NCI-H2107 treated with DMSO at 0.1 percent for 48 hours (cell line): Measurements from ENCODE around the gene EIF2S3B.
"Not testable (repeated sequence)": the region's sequence is repeated elsewhere in the genome, so short reads cannot be mapped to it uniquely, and the experiment has no call there.

Source experiments
- DNase-seq: peaks from one replicate; lab custom pipeline; 2025; ENCODE audit not compliant: unreplicated experiment; lab: John Stamatoyannopoulos, UW

Gene EIF2S3B

GRCh38 chr12:10505620-10506019, at the start of gene EIF2S3B:
EIF2S3B (plus strand) TSS chr12:10505890; CDS start chr12:10505903, 13 bp downstream.
- DNase-seq = no peak

- no peak for DNase-seq
These were observed 48.8 kb upstream of the EIF2S3B start for GRCh38 chr12:10456856-10457255.

GRCh38 chr12:10457760-10458159, 47.9 kb upstream of the EIF2S3B start:
- no peak for DNase-seq

GRCh38 chr12:10466311-10466710, 39.4 kb upstream of the EIF2S3B start:
- DNase-seq = no peak

- no peak for DNase-seq
These were observed 36.0 kb upstream of the EIF2S3B start for GRCh38 chr12:10469701-10470100.

GRCh38 chr12:10472808-10473207, 32.9 kb upstream of the EIF2S3B start:
- DNase-seq = not testable (repeated sequence)

GRCh38 chr12:10481901-10482300, 23.8 kb upstream of the EIF2S3B start:
- not testable (repeated sequence) for DNase-seq

- not testable (repeated sequence) for DNase-seq
These were observed 18.4 kb upstream of the EIF2S3B start for GRCh38 chr12:10487328-10487727.

- DNase-seq = no peak
These were observed 13.9 kb upstream of the EIF2S3B start for GRCh38 chr12:10491766-10492165.

- DNase-seq = no peak
These were observed 8.1 kb upstream of the EIF2S3B start for GRCh38 chr12:10497602-10498001.

- DNase-seq = no peak
These were observed 7.6 kb upstream of the EIF2S3B start for GRCh38 chr12:10498042-10498441.

- no peak for DNase-seq
These were observed 4.7 kb upstream of the EIF2S3B start for GRCh38 chr12:10501030-10501429.

GRCh38 chr12:10503460-10503859, 2.2 kb upstream of the EIF2S3B start:
- no peak for DNase-seq

- DNase-seq = no peak
These were observed 6.2 kb downstream of the EIF2S3B start for GRCh38 chr12:10511756-10512355.

- DNase-seq = no peak
These were observed 7.1 kb downstream of the EIF2S3B start for GRCh38 chr12:10512798-10513197.

GRCh38 chr12:10521555-10521954, 15.9 kb downstream of the EIF2S3B start:
- DNase-seq = no peak

- no peak for DNase-seq
These were observed 22.7 kb downstream of the EIF2S3B start for GRCh38 chr12:10528174-10528953.

- no peak for DNase-seq
These were observed 23.9 kb downstream of the EIF2S3B start for GRCh38 chr12:10529603-10530002.

- no peak for DNase-seq
These were observed 32.0 kb downstream of the EIF2S3B start for GRCh38 chr12:10537721-10538120.

- DNase-seq = no peak
These were observed 35.1 kb downstream of the EIF2S3B start for GRCh38 chr12:10540776-10541205.

- DNase-seq = no peak
These were observed 37.8 kb downstream of the EIF2S3B start for GRCh38 chr12:10543499-10543898.

GRCh38 chr12:10551375-10551774, 45.7 kb downstream of the EIF2S3B start:
- no peak for DNase-seq

GRCh38 chr12:10553148-10553547, 47.5 kb downstream of the EIF2S3B start:
- no peak for DNase-seq
